ENCODE measurements around the gene ARMC10. TPM values are rescaled to one million over a fixed set of nuclear protein-coding genes. Genes with fewer than 3 reads are reported as not detected.
"Not testable (repeated sequence)": the region's sequence is repeated elsewhere in the genome, so short reads cannot be mapped to it uniquely, and the experiment has no call there.

ARMC10 gene
- total RNA-seq, 1 experiment from 2014 or later = 28.9 TPM

DNA sequence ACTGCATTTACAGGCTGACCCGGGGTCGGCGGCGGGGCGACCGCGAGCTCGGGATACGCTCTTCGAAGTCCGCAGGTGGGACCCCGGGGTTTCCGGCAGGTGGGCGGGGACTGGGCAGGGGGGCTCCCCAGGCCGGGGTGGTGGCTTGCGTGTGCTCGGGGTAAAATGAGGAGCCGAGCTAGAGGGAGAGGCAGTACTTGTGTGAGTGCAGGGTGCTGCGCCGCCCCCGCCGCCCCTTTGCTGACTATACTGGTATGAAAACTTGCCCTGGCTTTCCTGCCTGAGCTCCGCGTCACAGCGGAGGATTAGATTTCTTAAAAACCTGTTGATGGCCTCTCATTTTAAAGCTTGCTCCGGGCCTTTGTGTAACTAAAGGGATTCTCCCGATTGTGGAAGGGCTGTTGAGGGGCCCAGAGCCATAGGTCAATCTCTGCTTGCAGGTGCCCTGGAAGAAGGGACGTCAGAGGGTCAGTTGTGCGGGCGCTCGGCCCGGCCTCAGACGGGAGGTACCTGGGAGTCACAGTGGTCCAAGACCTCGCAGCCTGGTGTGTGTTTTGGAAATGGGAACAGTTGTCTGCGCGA is 488 bp downstream of the ARMC10 start:
- TF ChIP-seq, protein P1, sequence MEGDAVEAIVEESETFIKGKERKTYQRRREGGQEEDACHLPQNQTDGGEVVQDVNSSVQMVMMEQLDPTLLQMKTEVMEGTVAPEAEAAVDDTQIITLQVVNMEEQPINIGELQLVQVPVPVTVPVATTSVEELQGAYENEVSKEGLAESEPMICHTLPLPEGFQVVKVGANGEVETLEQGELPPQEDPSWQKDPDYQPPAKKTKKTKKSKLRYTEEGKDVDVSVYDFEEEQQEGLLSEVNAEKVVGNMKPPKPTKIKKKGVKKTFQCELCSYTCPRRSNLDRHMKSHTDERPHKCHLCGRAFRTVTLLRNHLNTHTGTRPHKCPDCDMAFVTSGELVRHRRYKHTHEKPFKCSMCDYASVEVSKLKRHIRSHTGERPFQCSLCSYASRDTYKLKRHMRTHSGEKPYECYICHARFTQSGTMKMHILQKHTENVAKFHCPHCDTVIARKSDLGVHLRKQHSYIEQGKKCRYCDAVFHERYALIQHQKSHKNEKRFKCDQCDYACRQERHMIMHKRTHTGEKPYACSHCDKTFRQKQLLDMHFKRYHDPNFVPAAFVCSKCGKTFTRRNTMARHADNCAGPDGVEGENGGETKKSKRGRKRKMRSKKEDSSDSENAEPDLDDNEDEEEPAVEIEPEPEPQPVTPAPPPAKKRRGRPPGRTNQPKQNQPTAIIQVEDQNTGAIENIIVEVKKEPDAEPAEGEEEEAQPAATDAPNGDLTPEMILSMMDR (IDR thresholded peaks at IDR 0.05; ENCODE audit: insufficient read depth in 1 of 2, low read depth in 1 of 2, low read length in 1 of 2, severe bottlenecking in 1 of 2, unreplicated experiment in 1 of 2) = no peak
- intact Hi-C loops (cut with micrococcal nuclease; ENCODE audit: unreplicated experiment) = loop anchor here (5.0 kb wide), 1 partner anchor 72 kb away; the partner anchor contains the start of gene NAPEPLD
- H3K9me3 ChIP-seq = no peaks in the 10 kb centered on the region; the same call in 1 of the 2 replicates
- no peaks in the 10 kb centered on the region for H3K9me3 Mint-ChIP-seq (ENCODE audit: unreplicated experiment)
- H3K36me3 Mint-ChIP-seq (ENCODE audit: insufficient read depth, unreplicated experiment) = no peaks in the 10 kb centered on the region
- H3K4me1 ChIP-seq = 0 out of 2 replicates have a peak, but pooled peaks cover 4% of the 10 kb centered on the region
- ChIA-PET CTCF (interaction anchor here (1.0 to 1.9 kb wide), 3 partner anchors 14 to 327 kb away, joined by 4 to 24 read pairs (median 11); partner anchors contain the start of gene FAM185A), POLR2A (interaction anchor here (0.5 to 2.0 kb wide), 6 partner anchors 73 to 503 kb away, joined by 3 to 21 read pairs (median 4); partner anchors contain the start of genes FAM185A and NAPEPLD)
- H3K4me1 Mint-ChIP-seq (ENCODE audit: low read depth, unreplicated experiment) = peaks cover 11% of the 10 kb centered on the region
- peak overlapping the region; percentile 82 for H3K27ac Mint-ChIP-seq (ENCODE audit: unreplicated experiment)
- peak overlapping the region; percentile 78 for H3K4me3 Mint-ChIP-seq (ENCODE audit: unreplicated experiment)
- BruUV-seq (replicated peaks) = no TSS peak
- peak; percentile 66 to 69 for DNase-seq
- H3K4me3 ChIP-seq (ENCODE audit: low read depth, low read length) = peak overlapping the region; percentile 88
- no peaks in the 10 kb centered on the region for H3K27me3 ChIP-seq (replicated peaks; ENCODE audit: control insufficient read depth, insufficient read depth, low read length)
- H3K36me3 ChIP-seq (ENCODE audit: control insufficient read depth, insufficient read depth, low read length) = no peaks in the 10 kb centered on the region
- no peaks in the 10 kb centered on the region for H3K27me3 Mint-ChIP-seq (ENCODE audit: insufficient read depth, unreplicated experiment)

DNA sequence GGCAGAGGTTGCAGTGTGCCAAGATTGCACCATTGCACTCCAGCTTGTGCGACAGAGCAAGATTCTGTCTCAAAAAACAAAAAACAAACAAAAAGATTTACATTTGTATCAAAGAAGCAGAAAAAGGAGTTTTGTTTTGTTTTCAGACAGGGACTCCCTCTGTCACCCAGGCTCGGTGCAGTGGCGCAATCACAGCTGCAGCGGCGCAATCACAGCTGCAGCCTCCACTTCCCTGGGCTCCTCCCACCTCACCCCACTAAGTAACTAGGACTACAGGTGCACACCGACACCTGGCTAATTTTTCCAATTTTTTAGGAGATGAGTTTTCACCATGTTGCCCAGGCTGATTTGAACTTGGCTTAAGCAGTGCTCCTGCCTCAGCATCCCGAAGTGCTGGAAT is 1.8 kb downstream of the ARMC10 start:
- H3K4me3 Mint-ChIP-seq (ENCODE audit: unreplicated experiment) = no peak overlapping the region
- no peaks in the 10 kb centered on the region for H3K27me3 ChIP-seq (replicated peaks; ENCODE audit: control insufficient read depth, insufficient read depth, low read length)
- no peaks in the 10 kb centered on the region for H3K36me3 Mint-ChIP-seq (ENCODE audit: insufficient read depth, unreplicated experiment)
- ChIA-PET POLR2A (interaction anchor here (1.0 kb wide), 1 partner anchor 8 kb away, joined by 3 read pairs; no protein-coding TSS in a partner anchor), CTCF (no interaction called here)
- H3K27me3 Mint-ChIP-seq (ENCODE audit: insufficient read depth, unreplicated experiment) = no peaks in the 10 kb centered on the region
- no peaks in the 10 kb centered on the region for H3K36me3 ChIP-seq (ENCODE audit: control insufficient read depth, insufficient read depth, low read length)
- BruUV-seq (replicated peaks) = no TSS peak
- peaks cover 11% of the 10 kb centered on the region for H3K4me1 Mint-ChIP-seq (ENCODE audit: low read depth, unreplicated experiment)
- no peaks in the 10 kb centered on the region for H3K9me3 Mint-ChIP-seq (ENCODE audit: unreplicated experiment)
- TF ChIP-seq, protein P1 (IDR thresholded peaks at IDR 0.05; ENCODE audit: insufficient read depth in 1 of 2, low read depth in 1 of 2, low read length in 1 of 2, severe bottlenecking in 1 of 2, unreplicated experiment in 1 of 2) = no peak
- H3K27ac Mint-ChIP-seq (ENCODE audit: unreplicated experiment) = no peak overlapping the region
- DNase-seq = peak in 1 of 2 experiments; percentile 9
- intact Hi-C loops (cut with micrococcal nuclease; ENCODE audit: unreplicated experiment) = loop anchor here (5.0 kb wide), 1 partner anchor 71 kb away; the partner anchor contains the start of gene NAPEPLD
- H3K4me3 ChIP-seq (ENCODE audit: low read depth, low read length) = no peak overlapping the region
- 0 out of 2 replicates have a peak, but pooled peaks cover 4% of the 10 kb centered on the region for H3K4me1 ChIP-seq
- no peaks in the 10 kb centered on the region for H3K9me3 ChIP-seq

DNA sequence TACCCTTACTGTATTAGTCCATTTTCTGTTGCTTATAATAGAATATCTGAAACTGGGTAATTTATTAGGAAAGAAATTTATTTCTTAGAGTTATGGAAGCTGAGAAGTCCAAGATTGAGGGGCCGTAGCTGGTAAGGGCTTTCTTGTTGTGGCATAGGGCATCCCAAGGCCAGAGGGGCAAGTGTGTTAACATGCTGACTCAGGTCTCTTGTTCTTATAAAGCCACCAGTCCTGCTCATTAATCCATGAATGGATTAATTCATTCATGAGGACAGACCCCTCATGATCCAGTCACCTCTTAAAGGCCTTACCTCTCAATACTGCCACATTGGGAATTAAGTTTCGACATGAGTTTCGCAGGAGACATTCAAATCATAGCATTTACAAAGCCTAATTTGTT is 2.4 kb downstream of the ARMC10 start:
- Mint-ChIP-seq H3K4me1 (ENCODE audit: low read depth, unreplicated experiment) (peaks cover 11% of the 10 kb centered on the region), H3K36me3 (ENCODE audit: insufficient read depth, unreplicated experiment) (no peaks in the 10 kb centered on the region), H3K27ac (ENCODE audit: unreplicated experiment) (no peak overlapping the region), H3K4me3 (ENCODE audit: unreplicated experiment) (no peak overlapping the region), H3K27me3 (ENCODE audit: insufficient read depth, unreplicated experiment) (no peaks in the 10 kb centered on the region), H3K9me3 (ENCODE audit: unreplicated experiment) (no peaks in the 10 kb centered on the region)
- H3K9me3 ChIP-seq = no peaks in the 10 kb centered on the region
- intact Hi-C loops (cut with micrococcal nuclease; ENCODE audit: unreplicated experiment) = loop anchor here (5.0 kb wide), 1 partner anchor 70 kb away; the partner anchor contains the start of gene NAPEPLD
- no peak overlapping the region for H3K4me3 ChIP-seq (ENCODE audit: low read depth, low read length)
- H3K27me3 ChIP-seq (replicated peaks; ENCODE audit: control insufficient read depth, insufficient read depth, low read length) = no peaks in the 10 kb centered on the region
- no peak for DNase-seq
- POLR2A ChIA-PET = no interaction called here
- CTCF ChIA-PET = no interaction called here
- H3K4me1 ChIP-seq = 0 out of 2 replicates have a peak, but pooled peaks cover 4% of the 10 kb centered on the region
- TF ChIP-seq, protein P1 (IDR thresholded peaks at IDR 0.05; ENCODE audit: insufficient read depth in 1 of 2, low read depth in 1 of 2, low read length in 1 of 2, severe bottlenecking in 1 of 2, unreplicated experiment in 1 of 2) = no peak
- H3K36me3 ChIP-seq (ENCODE audit: control insufficient read depth, insufficient read depth, low read length) = no peaks in the 10 kb centered on the region
- no TSS peak for BruUV-seq (replicated peaks)

DNA sequence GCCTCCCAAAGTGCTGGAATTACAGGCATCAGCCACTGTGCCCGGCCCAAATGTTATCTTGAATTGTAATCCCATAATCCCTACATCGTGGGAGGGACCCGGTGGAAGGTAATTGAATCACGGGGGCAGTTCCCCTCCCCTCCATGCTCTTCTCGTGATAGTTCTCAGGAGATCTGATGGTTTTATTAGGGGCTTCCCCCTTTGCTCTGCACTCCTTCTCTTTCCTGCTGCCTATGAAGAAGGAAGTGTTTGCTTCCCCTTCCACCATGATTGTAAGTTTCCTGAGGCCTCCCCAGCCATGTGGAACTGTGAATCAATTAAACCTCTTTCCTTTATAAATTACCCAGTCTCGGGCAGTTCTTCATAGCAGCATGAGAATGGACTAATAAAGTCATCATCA is 3.3 kb downstream of the ARMC10 start:
- H3K9me3 Mint-ChIP-seq (ENCODE audit: unreplicated experiment); DNase-seq; CTCF ChIA-PET; H3K4me3 ChIP-seq (ENCODE audit: low read depth, low read length); H3K36me3 ChIP-seq (ENCODE audit: control insufficient read depth, insufficient read depth, low read length); H3K9me3 ChIP-seq; H3K27me3 Mint-ChIP-seq (ENCODE audit: insufficient read depth, unreplicated experiment); H3K4me1 ChIP-seq; H3K36me3 Mint-ChIP-seq (ENCODE audit: insufficient read depth, unreplicated experiment); H3K27me3 ChIP-seq (replicated peaks; ENCODE audit: control insufficient read depth, insufficient read depth, low read length); H3K4me3 Mint-ChIP-seq (ENCODE audit: unreplicated experiment); POLR2A ChIA-PET; BruUV-seq (replicated peaks): not testable (repeated sequence)
- peaks cover 11% of the 10 kb centered on the region for H3K4me1 Mint-ChIP-seq (ENCODE audit: low read depth, unreplicated experiment)
- H3K27ac Mint-ChIP-seq (ENCODE audit: unreplicated experiment) = peak overlapping the region; percentile 19
- intact Hi-C loops (cut with micrococcal nuclease; ENCODE audit: unreplicated experiment) = loop anchor here (5.0 kb wide), 1 partner anchor 69 kb away; the partner anchor contains the start of gene NAPEPLD

Data from Caco-2 (cell line).